OCI-LY3 (cell line): Measurements from ENCODE around the gene NQO2.

Experiments
- H2AFZ ChIP-seq: fragments of 200-600, 300-600 bp; shearing (Covaris generic); 2 replicates; pipeline ENCODE4 v1.6.0; 2014; ENCODE audit warnings: antibody characterized with exemption, low read depth, low read length
- H3K27ac ChIP-seq: fragments of 200-600, 300-600 bp; sonication (generic); 2 replicates; pipeline ENCODE4 v1.5.1; 2014; ENCODE audit warnings: mild to moderate bottlenecking, low read length, moderate library complexity, mixed read lengths
- H3K27me3 ChIP-seq: fragments of 200-600, 300-600 bp; sonication (generic); 2 replicates; pipeline ENCODE4 v1.6.1; 2014; ENCODE audit warnings: low read depth, low read length, mixed read lengths
- H3K36me3 ChIP-seq: fragments of 200-600, 300-600 bp; sonication (generic); replicated peaks from 2 replicates; pipeline ENCODE3; 2014; ENCODE audit warnings: low read depth, low read length, mixed read lengths
- H3K4me1 ChIP-seq: fragments of 300-600, 200-600 bp; sonication (generic); 2 replicates; pipeline ENCODE4 v1.6.1; 2014; ENCODE audit warnings: low read length, mixed read lengths
- H3K4me2 ChIP-seq: fragments of 200-600, 300-600 bp; sonication (generic); 2 replicates; pipeline ENCODE4 v1.6.1; 2014; ENCODE audit warnings: low read length, mixed read lengths
- H3K4me3 ChIP-seq: fragments of 300-600, 200-600 bp; sonication (generic); 2 replicates; pipeline ENCODE4 v1.5.1; 2014; ENCODE audit warnings: antibody characterized with exemption, mild to moderate bottlenecking, low read length, moderate library complexity
- H3K79me2 ChIP-seq: fragments of 300-600, 200-600 bp; shearing (Covaris generic); 2 replicates; pipeline ENCODE4 v1.6.1; 2014; ENCODE audit warnings: mild to moderate bottlenecking, low read length, mixed read lengths
- H3K9ac ChIP-seq: fragments of 300-600, 200-600 bp; shearing (Covaris generic); 2 replicates; pipeline ENCODE4 v1.6.0; 2014; ENCODE audit warnings: mild to moderate bottlenecking, low read length, moderate library complexity
- H3K9me3 ChIP-seq: fragments of 200-600, 300-600 bp; shearing (Covaris generic); 2 replicates; pipeline ENCODE4 v1.6.1; 2014; ENCODE audit warnings: low read length, mixed read lengths; ENCODE audit not compliant: insufficient read depth
- H4K20me1 ChIP-seq: fragments of 200-600, 300-600 bp; sonication (generic); 2 replicates; pipeline ENCODE4 v1.6.1; 2016; ENCODE audit warnings: low read length, mixed read lengths; ENCODE audit not compliant: insufficient read depth
- CTCF ChIP-seq: fragments of 200-600, 300-600 bp; sonication (generic); IDR thresholded peaks from 2 replicates; pipeline ENCODE4 v1.5.1; 2014; ENCODE audit warnings: antibody characterized with exemption, low read length, low read depth
- EZH2phosphoT487 ChIP-seq: fragments of 200-600 bp; shearing (Covaris generic); IDR thresholded peaks from 2 replicates; pipeline ENCODE4 v1.6.1; 2018; ENCODE audit warnings: antibody characterized with exemption, mixed run types, low read depth

NQO2 gene

GRCh38 chr6:2953098-2953497, 46.6 kb upstream of the NQO2 start:
- TF ChIP-seq CTCF = no peak
- Histone ChIP-seq H3K4me1 (peaks cover 18% of the 10 kb centered on the region), H3K36me3 (no peaks in the 10 kb centered on the region), H3K4me2 (peak overlapping the region; percentile 75), H3K9me3 (no peaks in the 10 kb centered on the region), H3K79me2 (no peaks in the 10 kb centered on the region), H3K4me3 (peak overlapping the region; percentile 65; the same call in 1 of the 2 replicates), H4K20me1 (no peaks in the 10 kb centered on the region), H3K27me3 (no peaks in the 10 kb centered on the region), H3K9ac (no peak overlapping the region; the same call in 1 of the 2 replicates), H2AFZ (peak overlapping the region; percentile 27; the same call in 1 of the 2 replicates), H3K27ac (no peak overlapping the region)

- Histone ChIP-seq H2AFZ (no peak overlapping the region), H3K4me2 (no peak overlapping the region), H3K36me3 (no peaks in the 10 kb centered on the region), H3K4me1 (peaks cover 20% of the 10 kb centered on the region), H3K4me3 (no peak overlapping the region), H3K79me2 (no peaks in the 10 kb centered on the region), H3K9me3 (no peaks in the 10 kb centered on the region), H4K20me1 (no peaks in the 10 kb centered on the region), H3K27me3 (no peaks in the 10 kb centered on the region), H3K9ac (no peak overlapping the region), H3K27ac (no peak overlapping the region)
- TF ChIP-seq CTCF (no peak), EZH2phosphoT487 (no peak)
Observed at GRCh38 chr6:2956930-2957685, 42.6 kb upstream of the NQO2 start.

GRCh38 chr6:2957696-2958330, 41.9 kb upstream of the NQO2 start:
- Histone ChIP-seq H2AFZ (no peak overlapping the region), H4K20me1 (no peaks in the 10 kb centered on the region), H3K79me2 (no peaks in the 10 kb centered on the region), H3K4me3 (no peak overlapping the region), H3K4me2 (no peak overlapping the region), H3K36me3 (no peaks in the 10 kb centered on the region), H3K9me3 (no peaks in the 10 kb centered on the region), H3K9ac (no peak overlapping the region), H3K27ac (no peak overlapping the region), H3K4me1 (peaks cover 20% of the 10 kb centered on the region), H3K27me3 (no peaks in the 10 kb centered on the region)
- TF ChIP-seq CTCF = no peak
- TF ChIP-seq EZH2phosphoT487 = no peak

- Histone ChIP-seq H3K4me3 (no peak overlapping the region), H2AFZ (no peak overlapping the region), H3K4me1 (peaks cover 18% of the 10 kb centered on the region), H4K20me1 (no peaks in the 10 kb centered on the region), H3K79me2 (no peaks in the 10 kb centered on the region), H3K4me2 (no peak overlapping the region), H3K9me3 (no peaks in the 10 kb centered on the region), H3K27me3 (no peaks in the 10 kb centered on the region), H3K36me3 (no peaks in the 10 kb centered on the region), H3K27ac (no peak overlapping the region), H3K9ac (no peak overlapping the region)
- no peak for TF ChIP-seq EZH2phosphoT487
Observed at GRCh38 chr6:2958331-2958711, 41.4 kb upstream of the NQO2 start.
